Measurements from ENCODE around the gene SKAP1. TPM values are rescaled to one million over a fixed set of nuclear protein-coding genes. Genes with fewer than 3 reads are reported as not detected.
"Not testable (repeated sequence)": the region's sequence is repeated elsewhere in the genome, so short reads cannot be mapped to it uniquely, and the experiment has no call there.

The SKAP1 gene
- polyA plus RNA-seq, 3 donors, result 0.77 to 1.4 TPM; not detected in 1

- H3K27ac ChIP-seq (ENCODE audit: low read depth, low read length), result no peak overlapping the region
These were observed 81.7 kb downstream of the SKAP1 start for GRCh38 chr17:48348352-48348751.

- no peak overlapping the region for H3K27ac ChIP-seq (ENCODE audit: low read depth, low read length)
These were observed 82.8 kb downstream of the SKAP1 start for GRCh38 chr17:48347177-48347576.

DNA sequence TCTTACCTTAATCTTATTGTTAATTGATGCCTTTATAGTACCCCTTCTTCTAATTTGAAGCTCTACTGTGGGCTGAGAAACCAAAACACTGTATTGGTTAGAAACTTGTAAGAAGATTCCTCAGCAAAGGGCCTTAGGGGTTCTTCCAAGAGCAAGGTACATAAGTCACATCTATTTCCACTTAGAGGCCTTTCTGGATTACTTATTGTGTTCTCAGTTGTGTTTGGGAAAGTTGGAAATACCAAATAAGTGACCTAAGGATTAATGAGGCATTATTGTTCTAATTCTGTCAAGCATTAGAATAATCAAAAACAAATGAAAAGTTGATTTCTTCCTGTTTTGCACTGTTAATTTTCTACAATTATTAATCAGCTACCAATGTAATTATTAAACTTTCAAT is 85.8 kb downstream of the SKAP1 start:
- H3K27ac ChIP-seq (ENCODE audit: low read depth, low read length), result no peak overlapping the region

DNA sequence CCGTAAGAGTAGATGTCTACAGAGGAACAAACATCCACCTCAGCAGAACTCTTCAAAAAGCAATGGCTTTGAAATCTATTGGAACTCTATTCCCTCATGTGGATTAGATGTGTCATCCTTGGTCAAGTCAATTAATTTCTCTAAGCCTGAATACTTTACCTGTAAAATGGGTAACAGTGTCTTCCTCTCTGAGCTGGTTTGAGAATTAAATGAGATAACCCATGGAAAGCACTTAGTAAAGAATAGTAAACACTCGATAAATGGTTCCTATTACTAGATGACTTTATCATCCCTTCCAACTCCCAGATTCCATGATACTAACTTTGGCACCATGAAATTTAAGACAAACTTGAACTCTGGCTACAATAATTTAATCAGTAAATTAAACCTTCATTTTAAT is 89.1 kb downstream of the SKAP1 start:
- WGBS, 3 donors, result 87 to 94% (median 89%) methylated on average over 2 of the region's 2 CpGs

DNA sequence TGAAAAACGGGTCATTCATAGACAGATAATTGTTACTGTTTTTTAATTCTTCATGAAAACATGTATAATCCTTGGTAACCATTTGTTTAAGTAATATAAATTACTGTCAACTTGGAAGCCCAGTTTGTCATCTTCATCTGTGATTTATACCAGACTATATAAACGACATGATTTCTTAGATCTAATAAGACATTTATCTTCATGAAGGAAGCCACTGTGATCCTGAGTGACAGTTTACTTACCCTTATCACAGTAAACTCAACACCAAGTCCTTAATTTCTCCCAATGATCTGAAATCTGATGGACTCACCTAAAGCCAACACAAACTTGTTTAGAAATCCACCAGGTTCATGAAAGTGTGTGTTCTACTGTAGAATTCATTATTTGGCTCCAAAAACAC is 91.3 kb downstream of the SKAP1 start:
- 43 to 76% (median 64%) methylated on average over 2 of the region's 2 CpGs for WGBS, 3 donors
- H3K27ac ChIP-seq (ENCODE audit: low read depth, low read length), result no peak overlapping the region

More for the DNA sequence above, 89.1 kb downstream of the SKAP1 start:
- no peak overlapping the region for H3K27ac ChIP-seq (ENCODE audit: low read depth, low read length)

- not testable (repeated sequence) for H3K27ac ChIP-seq (ENCODE audit: low read depth, low read length)
- WGBS, 3 donors, result 76 to 96% (median 89%) methylated on average over 2 of the region's 2 CpGs
These were observed 92.1 kb downstream of the SKAP1 start for GRCh38 chr17:48337903-48338302.

DNA sequence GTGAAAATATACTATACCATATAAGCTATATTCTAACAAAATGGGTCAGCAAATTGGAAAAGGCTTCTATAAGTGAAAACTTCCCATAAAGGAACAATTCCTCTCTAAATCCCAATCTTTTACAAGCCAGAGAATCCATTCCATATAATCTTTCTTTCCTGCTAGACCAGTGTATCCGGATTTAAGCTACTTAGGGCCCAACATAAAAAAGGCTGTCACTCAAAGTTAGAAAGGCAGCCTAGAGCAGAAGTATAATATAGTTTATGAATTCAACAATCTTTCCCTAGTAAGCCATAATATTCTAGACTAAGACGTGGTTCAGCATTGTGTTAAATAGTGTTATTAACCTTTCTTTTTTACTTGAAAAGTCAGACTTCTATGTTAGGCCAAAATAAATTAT is 93.0 kb downstream of the SKAP1 start:
- H3K27ac ChIP-seq (ENCODE audit: low read depth, low read length), result no peak overlapping the region
- WGBS, 3 donors, result 84 to 90% (median 89%) methylated on average over 2 of the region's 2 CpGs

GRCh38 chr17:48335858-48336500 is 94.0 kb downstream of the SKAP1 start:
- H3K27ac ChIP-seq (ENCODE audit: low read depth, low read length), result no peak overlapping the region
- 8 to 12% (median 10%) methylated on average over 5 of the region's 5 CpGs for WGBS, 3 donors

DNA sequence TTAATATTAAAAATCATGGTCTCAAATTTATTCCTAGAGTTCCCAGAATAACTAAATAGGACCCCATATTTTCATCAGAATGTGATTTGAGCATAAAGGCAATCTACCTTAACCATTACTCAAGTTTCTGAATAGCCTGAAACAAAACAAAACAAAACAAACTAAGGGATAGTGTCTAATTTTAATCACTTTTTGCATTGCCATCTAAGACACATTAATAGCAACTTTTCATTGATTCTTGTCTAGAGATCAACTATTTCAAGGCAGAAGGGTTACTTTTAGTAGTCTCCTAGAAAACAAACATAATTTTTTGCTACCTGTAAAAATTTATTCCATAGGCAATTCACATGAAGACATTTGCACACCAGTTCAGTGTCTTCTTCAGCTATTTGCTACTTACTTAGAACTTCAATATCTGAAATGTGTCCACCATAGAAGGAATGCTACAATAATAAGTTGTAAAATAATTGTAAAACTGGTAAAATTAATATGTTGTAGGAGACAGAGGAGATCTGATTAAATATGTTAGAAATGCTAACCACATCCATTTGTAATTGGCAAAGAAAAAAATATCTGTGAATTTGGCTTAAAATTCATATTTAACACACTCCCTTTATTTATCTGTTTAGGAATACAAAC is 94.7 kb downstream of the SKAP1 start:
- no peak overlapping the region for H3K27ac ChIP-seq (ENCODE audit: low read depth, low read length)

DNA sequence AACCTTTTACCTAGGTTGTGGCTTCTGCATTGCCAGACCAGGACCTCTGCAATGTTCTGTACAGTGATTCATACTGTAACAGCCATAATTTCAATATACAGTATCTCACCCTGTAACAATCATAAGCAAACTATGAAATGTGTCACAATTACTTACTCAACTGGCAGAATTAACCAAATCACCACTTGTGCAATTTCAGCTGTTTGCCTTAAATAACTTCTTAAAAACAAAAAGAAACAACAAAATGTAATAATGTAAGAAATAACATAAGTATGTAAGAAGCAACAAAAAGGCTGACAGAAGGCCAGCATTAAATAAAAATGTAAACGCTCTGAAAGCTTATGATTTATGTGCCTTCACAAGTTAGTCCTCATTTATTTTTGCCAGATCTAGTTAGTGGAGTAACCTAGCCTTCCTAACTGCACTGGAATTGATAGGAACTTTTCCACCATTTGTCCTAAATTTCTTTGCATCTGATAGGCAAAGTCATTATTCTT is 96.9 kb downstream of the SKAP1 start:
- H3K27ac ChIP-seq (ENCODE audit: low read depth, low read length), result no peak overlapping the region
- 57 to 83% (median 72%) methylated on average over 1 of the region's 1 CpG for WGBS, 3 donors

- H3K27ac ChIP-seq (ENCODE audit: low read depth, low read length), result no peak overlapping the region
- WGBS, 3 donors, result 52 to 86% (median 81%) methylated on average over 4 of the region's 4 CpGs
These were observed 99.1 kb downstream of the SKAP1 start for GRCh38 chr17:48330887-48331286.

DNA sequence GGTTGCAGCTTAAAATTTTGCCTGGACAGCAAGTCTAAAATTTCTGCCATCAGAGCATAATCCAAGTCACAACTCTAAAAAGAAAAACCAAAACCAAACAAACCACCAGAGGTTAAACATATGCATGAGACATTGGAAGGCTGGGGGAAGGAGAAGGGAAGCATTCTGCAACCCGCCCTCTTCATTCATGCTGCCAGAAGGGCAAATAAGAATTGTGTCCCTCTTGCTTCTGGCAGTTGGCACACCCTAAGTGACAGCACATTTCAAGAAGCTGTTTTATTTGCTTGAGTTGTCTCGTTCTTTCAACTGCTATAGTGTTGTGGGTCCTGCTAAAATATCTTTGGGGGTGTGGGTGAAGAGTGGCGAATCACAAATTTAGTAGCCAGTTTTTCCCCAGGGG is 99.6 kb downstream of the SKAP1 start:
- 49 to 86% (median 71%) methylated on average over 3 of the region's 3 CpGs for WGBS, 3 donors
- H3K27ac ChIP-seq (ENCODE audit: low read depth, low read length), result no peak overlapping the region

DNA sequence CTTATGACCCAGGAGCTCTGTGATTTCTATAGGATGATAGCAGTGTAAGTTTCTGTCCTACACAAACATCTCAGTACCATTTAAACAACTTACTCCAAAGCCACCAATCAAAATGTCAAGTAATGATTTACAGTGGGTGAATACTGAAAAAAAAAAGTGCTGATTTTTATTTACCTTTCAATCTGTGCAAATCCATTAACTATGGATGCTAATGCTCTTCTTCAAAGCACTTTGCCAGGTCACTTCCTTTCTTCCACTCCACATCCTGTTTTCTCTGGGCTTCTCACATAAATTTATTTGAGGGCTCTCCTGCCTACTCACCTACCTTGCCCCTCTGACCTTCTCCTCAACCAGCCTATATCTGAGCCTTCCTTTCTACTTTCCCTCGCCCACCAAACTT is 101.6 kb downstream of the SKAP1 start:
- H3K27ac ChIP-seq (ENCODE audit: low read depth, low read length), result no peak overlapping the region
- 45 to 86% (median 76%) methylated on average over 1 of the region's 1 CpG for WGBS, 3 donors

GRCh38 chr17:48326310-48326709 is 103.7 kb downstream of the SKAP1 start:
- no peak overlapping the region for H3K27ac ChIP-seq (ENCODE audit: low read depth, low read length)
- 52 to 84% (median 80%) methylated on average over 2 of the region's 2 CpGs for WGBS, 3 donors

GRCh38 chr17:48322060-48322459 is 108.0 kb downstream of the SKAP1 start:
- H3K27ac ChIP-seq (ENCODE audit: low read depth, low read length), result no peak overlapping the region

GRCh38 chr17:48317732-48318131 is 112.3 kb downstream of the SKAP1 start:
- 97 to 100% (median 97%) methylated on average over 1 of the region's 1 CpG for WGBS, 3 donors

GRCh38 chr17:48314716-48315115 is 115.3 kb downstream of the SKAP1 start:
- H3K27ac ChIP-seq (ENCODE audit: low read depth, low read length), result no peak overlapping the region
- 49 to 75% (median 71%) methylated on average over 2 of the region's 2 CpGs for WGBS, 3 donors

More at GRCh38 chr17:48317732-48318131, 112.3 kb downstream of the SKAP1 start:
- no peak overlapping the region for H3K27ac ChIP-seq (ENCODE audit: low read depth, low read length)

DNA sequence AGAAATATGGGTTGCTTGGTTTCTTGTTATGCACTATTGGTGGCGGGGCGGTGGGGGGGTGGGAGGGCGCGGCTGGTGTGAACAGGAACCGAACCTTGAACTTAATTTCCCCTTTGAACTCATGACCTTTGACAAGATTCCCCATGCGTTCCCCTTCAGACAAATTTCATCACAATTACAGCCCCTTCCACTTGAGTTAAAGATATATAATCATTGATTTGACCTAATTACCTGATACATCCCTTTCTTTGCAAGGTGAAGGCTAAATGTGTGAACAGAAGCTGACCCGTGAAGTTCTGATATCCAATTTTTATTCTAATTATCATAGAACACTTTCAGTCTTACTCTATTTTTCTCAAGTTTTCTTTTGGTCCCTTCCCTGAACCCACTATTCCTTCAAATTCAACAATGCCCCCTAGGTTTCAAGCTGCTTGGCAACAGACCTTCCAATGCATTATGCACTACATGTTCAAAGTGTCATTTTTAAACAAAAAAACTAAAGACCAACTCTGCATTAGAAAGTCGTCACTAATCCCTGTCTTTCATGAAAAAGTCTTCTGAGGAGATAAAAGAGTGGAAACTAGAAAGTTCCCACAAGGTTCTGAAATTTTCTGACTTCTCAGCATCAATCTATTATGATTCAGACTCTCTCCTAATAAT is 116.8 kb downstream of the SKAP1 start:
- no peak overlapping the region for H3K27ac ChIP-seq (ENCODE audit: low read depth, low read length)
- 70 to 76% (median 75%) methylated on average over 8 of the region's 8 CpGs for WGBS, 3 donors

- H3K27ac ChIP-seq (ENCODE audit: low read depth, low read length), result no peak overlapping the region
- WGBS, 3 donors, result 50 to 89% (median 89%) methylated on average over 3 of the region's 3 CpGs
These were observed 118.7 kb downstream of the SKAP1 start for GRCh38 chr17:48311324-48311723.

DNA sequence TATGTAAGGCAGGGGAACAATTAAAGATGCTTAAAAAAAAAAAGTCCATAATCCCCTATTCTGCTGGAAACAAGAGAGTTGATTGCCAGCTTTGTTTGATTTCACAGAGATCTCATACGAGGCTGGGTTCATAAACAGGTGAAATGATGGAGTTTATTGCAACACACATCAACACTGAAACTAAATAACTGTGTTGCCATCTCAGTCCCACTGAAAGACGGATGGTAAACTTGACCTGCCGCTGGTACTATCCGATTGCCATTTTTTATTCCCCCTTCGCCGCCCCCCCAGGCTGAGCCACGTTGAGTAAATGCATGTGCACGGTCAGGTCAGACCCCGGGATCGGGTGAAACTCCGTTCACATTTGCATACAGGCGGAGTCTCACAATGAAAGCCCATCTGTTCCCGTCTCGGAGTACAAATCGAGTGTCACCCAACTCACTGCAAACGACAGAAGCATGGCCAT is 119.2 kb downstream of the SKAP1 start:
- no peak overlapping the region for H3K27ac ChIP-seq (ENCODE audit: low read depth, low read length)
- 19 to 61% (median 59%) methylated on average over 16 of the region's 16 CpGs for WGBS, 3 donors

Measured in adipose tissue (tissue), 3 donors.